GM18867 (cell line): Measurements from ENCODE around the gene USP6.
"Not testable (repeated sequence)": the region's sequence is repeated elsewhere in the genome, so short reads cannot be mapped to it uniquely, and the experiment has no call there.

Experiments used
- ATAC-seq: cut with Tn5 transposase; IDR thresholded peaks from one replicate; pipeline ENCODE4 v1.9.1; 2021; ENCODE audit warnings: mild to moderate bottlenecking, moderate library complexity; ENCODE audit not compliant: unreplicated experiment

USP6 gene

DNA sequence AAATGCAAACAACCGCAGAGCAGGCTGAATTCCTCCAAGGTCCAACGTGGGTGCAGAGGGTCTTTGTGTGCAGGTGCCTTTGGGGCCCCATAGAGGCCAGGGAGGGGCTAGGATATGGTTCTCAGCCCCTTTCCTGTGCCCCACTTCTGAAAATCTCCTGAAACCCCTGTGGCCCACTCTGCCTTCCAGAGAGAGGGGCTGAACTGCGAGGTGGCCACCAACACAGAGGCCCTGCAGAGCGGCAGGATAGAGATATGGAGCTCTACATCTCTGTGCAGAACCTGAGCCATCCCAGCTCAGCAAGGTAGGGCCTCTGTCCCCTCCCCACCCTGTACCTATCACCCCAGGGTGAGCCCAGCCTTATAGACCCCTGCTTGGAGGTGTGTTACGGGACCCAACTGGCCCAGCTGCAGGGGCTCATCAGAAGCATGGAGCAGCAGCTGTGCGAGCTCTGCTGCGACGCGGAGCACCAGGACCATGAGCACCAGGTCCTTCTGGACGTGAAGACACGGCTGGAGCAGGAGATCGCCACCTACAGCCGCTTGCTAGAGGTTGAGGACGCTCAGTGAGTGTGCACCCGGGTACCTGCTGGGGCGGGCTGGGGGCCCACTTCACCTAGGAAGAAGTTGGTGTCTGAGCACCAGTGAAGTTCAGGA, 5.5 kb downstream of the USP6 start:
- ATAC-seq, result no peak

DNA sequence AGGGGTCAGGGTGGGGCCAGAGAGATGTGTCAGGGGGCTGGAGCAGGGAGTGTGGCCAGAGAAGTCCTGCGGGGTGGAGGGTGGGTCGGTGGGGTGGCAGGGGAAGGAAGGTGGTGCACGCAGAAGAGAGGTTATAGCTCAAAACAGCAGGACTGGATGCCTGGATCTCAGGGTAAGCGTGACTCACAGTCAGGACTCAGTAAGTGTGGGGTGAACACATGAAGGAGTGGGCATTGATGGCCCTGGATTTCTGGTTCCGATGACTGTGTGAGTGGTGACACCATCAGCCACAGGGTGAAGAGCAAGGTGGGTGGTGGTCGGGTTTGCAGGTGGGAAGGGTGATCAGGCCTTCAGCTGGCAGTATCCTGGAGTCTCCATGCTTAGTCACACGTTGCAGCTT, 6.2 kb downstream of the USP6 start:
- not testable (repeated sequence) for ATAC-seq

DNA sequence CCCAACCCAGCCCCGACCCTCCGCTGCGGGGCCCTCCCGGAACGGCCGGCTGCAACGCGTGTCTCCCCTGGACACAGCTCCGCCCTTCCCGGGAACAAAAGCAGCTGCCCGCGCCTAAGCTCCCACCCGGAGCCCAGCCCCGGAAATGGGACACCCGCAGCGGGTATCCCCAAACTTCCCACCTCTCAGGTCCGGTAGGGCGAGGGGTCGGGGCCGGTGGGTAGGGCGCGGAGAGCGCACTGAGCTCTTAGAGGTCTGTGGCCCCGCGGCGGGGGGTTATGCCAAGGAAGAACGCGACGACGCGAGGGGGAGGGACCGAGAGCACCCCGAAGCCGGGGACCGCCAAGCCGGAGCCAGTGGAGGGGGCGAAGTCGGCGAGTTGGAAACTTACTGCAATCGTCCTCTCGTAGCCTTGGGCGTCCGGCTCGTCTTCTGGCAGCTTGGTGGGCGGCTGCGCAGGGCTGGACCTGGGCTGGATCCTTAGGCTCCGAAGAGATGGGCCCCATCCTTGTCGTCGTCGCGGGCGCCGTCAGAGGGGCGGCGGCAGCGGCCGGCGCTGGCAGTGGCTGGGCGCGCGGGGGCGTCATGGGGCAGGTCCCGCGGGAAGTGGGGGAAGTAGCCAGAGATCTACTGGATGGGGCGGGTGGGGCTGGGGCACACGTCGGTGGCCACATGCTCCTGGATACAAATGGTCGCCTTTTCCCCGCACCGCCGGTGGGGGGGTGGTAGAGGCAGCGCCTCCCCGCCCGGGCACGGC, 6.9 kb downstream of the USP6 start:
- ATAC-seq, result no peak

DNA sequence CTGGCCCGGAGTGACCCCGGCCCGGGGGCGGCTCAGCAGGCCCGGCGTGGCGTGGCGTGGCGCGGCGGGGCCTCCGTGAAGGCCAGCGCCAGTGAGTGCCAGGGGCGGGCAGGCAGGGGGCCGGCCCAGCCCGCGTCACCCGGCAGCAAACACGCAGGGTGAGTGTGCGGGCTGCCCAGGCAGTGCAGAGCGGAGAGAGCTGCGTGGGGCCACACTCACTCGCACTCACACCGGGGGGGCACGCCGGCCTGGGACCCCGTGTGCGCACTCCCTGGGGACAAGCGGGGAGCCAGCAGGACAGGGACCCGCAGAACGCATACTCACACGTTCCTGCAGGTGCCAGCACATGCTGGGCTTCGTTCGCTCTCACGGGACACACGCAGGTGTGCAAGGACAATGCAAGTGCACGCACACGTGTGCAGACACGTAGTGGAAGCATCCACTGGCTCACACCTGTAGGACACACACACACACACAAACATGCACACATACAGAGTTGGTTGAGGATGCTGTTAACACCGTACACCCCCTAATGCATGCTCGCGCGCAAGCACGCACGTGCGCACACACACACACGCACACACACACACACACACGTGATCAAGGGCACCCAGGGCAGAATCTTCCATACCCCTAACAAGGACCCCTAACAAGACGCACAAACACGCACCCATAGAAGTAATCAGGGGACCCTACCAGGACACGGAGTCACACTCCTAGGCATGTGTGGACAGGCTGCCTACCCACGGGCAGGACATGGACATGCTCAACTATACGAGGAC, 7.7 kb downstream of the USP6 start:
- no peak for ATAC-seq

DNA sequence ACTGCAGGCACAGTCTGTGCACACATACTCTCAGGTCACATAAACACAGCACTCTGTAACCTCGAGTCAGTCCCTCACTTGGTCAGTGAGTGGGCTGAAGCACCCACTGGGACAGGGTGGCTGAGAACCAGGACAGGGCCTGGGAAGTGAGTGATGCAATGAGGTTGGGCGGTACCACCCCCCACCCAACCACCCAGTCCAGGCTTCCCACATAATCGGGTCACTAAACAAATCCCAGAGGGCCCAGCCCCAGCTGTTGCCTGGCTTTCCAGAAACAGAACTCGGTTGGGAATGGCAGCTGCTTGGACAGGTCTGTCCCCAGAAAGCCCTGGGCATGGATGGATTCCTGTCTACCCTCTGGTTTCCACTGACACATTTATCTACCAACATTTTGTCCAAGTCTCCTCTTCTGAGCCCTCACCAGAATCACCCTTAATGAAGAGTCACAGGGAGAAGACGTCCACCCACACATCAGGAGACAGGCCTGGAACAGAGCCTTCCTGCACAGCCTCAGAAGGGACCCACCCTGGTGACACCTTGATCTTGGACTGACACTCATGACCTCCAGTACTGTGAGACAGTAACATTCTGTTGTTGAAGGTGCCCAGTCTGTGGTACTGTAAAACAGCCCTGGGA, 8.4 kb downstream of the USP6 start:
- ATAC-seq, result not testable (repeated sequence)

DNA sequence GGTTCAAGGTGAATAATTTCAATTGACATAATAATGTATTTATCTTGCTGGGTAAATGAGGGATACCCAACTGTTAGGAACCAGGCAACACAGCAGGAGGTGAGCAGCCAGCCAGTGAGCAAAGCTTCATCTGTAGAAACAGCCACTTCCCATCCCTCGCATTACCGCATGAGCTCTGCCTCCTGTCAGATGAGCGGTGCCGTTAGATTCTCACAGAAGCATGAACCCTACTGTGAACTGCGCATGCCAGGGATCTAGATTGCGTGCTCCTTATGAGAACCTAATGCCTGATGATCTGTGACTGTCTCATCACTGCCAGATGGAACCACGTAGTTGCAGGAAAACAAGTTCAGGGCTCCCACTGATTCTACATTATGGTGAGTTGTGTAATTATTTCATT, 9.1 kb downstream of the USP6 start:
- ATAC-seq, result not testable (repeated sequence)

DNA sequence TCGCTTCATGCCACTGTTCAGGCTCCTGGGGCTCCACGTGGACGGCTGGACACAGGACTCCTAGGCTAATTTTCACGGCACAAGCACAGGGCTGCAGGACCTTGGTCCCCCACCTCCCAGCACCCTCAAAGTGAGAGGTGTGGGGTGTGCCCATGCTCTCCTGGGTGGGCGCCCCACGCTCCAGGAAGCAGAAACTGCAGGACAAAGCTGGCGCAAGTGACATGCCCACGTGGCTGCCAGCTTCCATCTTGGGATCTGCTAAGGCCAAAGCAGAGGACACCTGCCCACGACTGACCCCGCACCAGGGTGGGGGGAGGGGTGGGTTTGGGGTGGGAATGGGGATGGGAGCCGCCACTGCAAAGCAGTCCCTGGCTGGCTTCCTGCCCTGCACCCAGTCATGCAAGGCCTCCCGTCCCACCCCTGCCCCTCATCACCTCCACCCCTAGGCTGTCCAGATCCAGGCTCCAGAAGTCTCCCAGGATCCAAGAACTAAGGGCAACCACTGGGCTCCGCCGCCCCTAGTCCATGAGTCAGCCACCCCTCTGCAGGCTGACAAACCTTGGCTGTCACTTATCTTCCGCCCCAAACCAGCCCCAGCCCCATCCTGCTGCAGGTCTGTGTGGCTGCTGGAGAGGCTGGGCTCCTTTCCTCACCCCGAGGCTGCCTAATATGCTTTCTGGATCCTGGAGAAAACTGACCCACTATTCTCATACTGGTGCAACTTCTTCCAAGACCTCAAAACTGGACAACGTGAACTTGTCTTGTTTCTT, 11.1 kb downstream of the USP6 start:
- no peak for ATAC-seq

DNA sequence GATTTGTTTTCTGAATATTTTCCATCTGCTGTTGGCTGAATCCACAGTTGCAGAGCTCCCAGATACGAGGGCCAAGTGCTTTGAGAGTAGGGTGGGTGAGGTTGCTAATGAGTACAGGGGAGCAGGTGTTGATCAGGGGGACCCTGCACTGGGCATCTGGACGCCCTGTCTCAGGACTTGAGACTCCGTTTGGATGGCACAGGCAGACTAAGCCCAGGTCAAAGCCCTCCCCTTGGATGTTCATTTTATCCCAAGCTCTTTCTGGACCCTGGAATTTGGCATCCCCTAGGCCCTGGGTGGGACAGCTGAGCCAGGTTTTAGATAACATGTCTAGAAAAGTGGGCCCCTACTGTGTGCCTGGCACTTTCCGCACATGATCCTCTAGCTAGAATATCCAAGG, 12.1 kb downstream of the USP6 start:
- ATAC-seq, result no peak

DNA sequence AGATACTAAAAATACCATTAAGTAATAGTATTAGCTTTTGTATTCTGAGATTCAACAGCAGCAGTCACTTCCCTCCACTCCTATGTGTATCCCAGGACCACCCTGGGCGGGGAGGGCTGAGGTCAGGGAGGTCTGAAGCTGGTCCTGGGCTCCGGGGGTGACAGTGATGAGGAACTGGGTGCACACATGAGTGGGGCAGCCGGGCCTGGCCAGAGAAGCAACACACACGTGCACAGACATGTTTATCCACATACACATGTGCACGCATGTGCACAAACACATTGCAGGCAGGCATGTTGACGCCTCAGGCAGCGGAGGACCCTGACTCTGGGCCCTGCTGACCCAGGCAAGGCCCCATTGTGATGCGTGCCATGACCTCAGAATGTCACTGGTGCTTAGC, 12.6 kb downstream of the USP6 start:
- not testable (repeated sequence) for ATAC-seq

DNA sequence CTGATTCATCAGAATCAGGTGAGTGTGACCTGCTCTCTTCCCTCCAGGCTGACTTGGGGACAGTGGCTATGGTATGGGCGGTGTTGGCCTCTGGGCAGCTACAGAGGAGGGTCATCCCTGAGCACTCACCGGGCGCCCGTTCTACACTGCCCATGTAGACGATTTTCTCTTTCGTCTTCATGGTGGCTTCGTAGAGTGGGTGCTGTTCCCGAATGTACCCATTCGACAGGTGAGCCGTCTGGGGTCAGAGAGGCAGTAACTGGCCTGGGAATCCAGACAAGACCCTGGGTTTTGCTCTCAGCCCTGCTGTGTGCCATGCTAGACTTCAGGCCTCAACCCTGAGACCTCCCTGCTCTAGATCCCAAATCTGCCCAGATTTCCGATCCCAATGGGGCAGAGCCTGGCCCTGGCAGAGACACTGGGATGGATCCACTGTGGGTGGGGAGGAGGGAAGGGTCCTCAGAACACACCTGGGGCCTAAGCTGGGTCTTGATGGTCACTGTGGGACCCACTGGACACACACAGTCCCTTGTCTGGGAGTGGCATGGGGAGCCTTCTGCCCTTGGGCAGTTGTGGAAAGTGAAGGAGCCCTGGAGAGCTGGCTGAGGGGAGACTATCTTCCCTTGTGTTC, 13.2 kb downstream of the USP6 start:
- ATAC-seq, result no peak

DNA sequence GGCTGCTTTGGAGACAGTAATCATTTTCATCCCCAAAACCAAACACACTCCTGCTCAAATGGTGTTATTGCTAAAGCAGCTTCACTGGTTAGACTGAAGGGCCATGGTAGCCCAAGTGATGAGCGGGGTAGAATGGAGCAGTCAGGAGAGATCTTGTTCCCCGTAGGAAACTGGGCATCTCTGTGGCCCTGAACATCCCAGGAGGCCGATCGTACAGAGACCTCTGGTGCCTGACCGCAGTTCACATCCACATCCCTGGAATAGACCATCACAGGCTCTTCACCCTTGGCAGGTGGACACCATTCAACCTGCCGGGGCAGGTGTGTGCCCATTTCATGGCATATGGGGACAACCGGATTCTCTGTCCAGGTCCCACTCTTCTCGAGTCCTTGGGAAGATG, 13.9 kb downstream of the USP6 start:
- ATAC-seq, result not testable (repeated sequence)

DNA sequence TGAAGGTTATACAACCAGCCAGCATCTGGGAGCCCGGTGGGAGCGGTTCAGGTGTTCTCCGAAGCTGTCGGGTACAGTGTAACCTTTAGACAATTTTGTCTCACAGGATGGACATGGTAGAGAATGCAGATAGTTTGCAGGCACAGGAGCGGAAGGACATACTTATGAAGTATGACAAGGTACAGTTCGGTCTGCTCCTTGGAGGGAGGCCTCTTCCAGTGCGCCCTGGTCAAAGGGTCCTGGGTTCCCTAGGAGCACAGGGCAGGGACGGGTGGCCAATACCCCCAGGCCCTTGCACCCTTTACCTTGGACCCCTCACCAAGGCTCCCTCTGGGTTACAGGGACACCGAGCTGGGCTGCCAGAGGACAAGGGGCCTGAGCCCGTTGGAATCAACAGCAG, 14.4 kb downstream of the USP6 start:
- not testable (repeated sequence) for ATAC-seq

DNA sequence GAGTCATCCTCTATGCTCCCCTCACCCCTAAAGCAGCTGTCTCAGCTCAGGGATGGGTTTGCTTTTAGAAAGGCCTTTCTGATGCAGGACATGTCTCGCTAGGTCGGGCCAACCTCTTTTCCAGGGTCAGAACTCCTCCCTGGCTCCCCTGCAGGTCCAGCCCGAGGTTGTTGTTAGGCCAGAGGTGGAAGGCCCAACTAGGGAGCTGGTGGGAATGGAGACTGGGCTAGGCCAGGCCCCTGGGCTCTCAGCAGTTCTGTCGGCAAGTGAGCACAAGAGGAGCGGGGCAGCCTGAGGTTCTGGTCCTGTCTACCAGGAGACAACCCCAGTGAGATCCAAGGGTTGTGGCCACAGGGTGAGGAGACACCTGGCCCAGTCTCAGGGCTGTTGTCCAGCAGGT, 14.9 kb downstream of the USP6 start:
- ATAC-seq, result not testable (repeated sequence)

DNA sequence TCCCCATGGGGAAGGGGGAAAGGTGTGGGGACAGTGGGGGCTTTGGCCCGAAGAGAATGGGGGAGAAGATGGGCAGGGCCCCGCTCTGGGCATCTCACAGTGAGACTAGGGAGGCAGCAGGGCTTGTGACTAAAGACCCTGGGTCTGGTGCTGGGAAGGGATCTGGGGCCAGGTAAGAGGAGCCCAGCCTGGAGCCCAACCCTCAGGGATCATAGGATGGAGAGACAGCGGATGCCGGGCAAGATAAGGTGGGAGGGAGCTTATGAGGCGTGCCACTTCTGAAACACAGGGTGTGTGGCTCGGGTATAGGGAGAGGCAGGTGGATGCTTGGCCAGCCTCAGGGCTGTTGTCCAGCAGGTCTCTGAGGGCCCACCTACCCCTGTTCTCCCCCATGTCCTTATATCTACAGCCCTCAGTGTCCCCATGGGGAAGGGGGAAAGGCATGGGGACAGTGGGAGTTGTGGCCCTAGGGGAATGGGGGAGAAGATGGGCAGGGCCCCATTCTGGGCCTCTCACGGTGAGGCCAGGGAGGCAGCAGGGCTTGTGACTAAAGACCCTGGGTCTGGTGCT, 15.4 kb downstream of the USP6 start:
- ATAC-seq, result no peak

DNA sequence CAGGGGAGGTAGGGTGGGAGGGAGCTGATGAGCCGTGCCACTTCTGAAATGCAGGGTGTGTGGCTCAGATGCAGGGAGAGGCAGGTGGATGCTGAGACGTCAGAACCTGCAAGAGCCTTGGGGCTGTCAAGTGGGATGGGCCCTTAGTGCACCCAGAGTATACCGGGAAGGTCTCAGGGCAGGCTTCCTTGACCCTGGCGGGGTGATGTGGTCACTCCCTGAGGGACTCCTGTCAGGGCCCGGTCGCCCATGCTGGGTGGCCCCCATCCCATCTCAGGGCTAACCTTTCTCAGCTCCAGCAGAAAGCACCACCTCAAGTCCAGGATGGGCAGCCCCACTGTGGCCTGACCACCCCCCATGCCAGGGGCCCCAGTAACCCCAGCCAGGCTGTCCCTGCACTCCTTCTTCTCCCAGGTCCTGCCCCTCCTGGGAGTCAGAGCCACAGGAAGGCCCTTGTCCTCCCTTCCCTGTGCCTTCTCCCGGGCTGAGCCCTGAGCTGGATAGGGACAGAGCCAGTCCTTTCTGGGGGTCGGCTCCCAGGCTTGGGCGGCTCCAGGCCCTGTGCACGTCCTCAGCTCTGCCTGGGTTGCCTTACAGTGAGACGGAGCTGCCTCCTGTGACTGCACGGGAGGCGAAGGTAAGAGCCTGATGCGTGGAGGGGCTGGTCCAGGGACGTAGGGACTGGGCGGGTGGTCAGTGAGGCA, 16.1 kb downstream of the USP6 start:
- ATAC-seq, result not testable (repeated sequence)

DNA sequence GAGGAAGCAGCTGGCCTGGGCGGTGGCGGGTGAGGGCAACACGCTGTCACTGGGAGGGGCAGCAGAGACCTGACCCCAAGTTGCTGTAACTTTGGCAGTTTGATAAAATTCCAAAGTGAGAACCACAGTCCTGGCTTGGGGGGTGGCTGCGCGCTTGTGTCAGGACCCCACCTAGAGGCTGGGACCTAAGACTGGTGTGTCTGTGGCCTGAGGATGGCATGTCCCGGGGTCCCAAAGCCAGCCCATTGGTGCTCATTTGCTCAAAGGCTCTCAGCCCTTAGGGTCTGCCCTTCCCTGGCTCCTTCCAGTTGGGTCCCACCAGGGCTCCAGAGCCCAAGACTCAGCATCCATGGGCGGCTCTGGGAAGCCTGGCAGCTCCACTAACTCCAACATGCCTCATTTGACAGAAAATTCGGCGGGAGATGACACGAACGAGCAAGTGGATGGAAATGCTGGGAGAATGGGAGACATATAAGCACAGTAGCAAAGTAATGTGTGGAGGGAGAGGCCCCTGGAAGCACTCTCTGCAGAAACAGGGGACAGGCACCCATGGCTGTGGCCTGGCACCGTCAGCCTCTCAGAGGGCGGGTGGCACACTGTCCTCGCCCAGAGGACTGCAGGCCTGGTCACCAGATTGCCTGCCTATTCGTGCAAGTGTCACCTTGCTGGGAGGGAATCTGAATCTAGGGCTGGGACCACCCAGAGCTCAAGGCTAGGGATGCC, 16.8 kb downstream of the USP6 start:
- not testable (repeated sequence) for ATAC-seq

DNA sequence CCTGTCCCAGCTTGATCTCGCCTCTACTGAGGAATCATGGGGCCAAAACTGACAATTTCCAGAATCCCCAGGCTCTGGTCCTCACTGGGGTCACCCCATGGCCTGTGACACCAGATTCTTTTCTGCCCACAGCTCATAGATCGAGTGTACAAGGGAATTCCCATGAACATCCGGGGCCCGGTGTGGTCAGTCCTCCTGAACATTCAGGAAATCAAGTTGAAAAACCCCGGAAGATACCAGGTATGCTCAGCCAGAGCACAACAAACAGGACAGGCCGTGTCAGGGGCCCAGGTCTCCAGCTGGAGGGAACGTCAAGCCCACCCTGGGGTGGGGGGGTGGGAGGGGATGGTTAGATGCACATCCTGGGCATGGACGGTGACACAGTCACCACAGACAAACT, 17.5 kb downstream of the USP6 start:
- no peak for ATAC-seq

DNA sequence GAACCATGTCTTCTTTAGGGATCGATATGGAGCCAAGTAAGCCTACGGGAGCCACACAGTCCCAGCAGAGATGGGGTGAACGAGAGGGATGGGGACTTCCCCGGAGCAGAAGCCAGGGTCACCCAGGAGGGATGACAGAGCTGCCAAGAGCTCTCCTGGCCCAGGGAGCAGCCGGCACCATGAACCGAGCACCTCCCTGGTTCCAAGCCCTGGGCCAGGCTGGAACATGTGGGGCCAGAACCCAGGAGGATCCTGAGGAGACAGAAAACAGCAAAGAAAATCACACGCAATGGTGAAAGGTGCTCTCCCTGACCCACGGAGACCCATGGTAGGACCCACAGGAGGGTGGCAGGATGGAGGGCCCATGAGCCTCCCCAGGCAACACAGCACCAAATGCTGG, 18.1 kb downstream of the USP6 start:
- ATAC-seq, result not testable (repeated sequence)
